AG04450 (cell line): Measurements from ENCODE around the gene GPR78. TPM values are rescaled to one million over a fixed set of nuclear protein-coding genes. Genes with fewer than 3 reads are reported as not detected.

Source experiments
- CTCF ChIA-PET: fragments of 300-600, 350-600 bp; formaldehyde crosslinking; extraction: SDS; loops from one replicate; lab custom pipeline; 2022; ENCODE audit warnings: antibody characterized with exemption, inconsistent platforms; lab: Charles Lee
- POLR2A ChIA-PET: fragments of 350-600 bp; formaldehyde crosslinking; extraction: SDS; loops from one replicate; lab custom pipeline; 2021; ENCODE audit warnings: antibody characterized with exemption, inconsistent platforms; lab: Yijun Ruan, JAX
- DNase-seq: peaks from one replicate; pipeline ENCODE4 v3.0.0-alpha.2; 2011; ENCODE audit warnings: low read depth, low spot score
- H3K27ac ChIP-seq: one replicate; pipeline ENCODE4 v1.5.1; 2012; ENCODE audit warnings: low read depth, low read length, control low read depth
- H3K27me3 ChIP-seq: one replicate; pipeline ENCODE4 v1.6.0; 2012; ENCODE audit warnings: low read length; ENCODE audit not compliant: control insufficient read depth, insufficient read depth
- H3K4me3 ChIP-seq: 2 replicates; pipeline ENCODE4 v1.5.1; 2011; ENCODE audit warnings: mild to moderate bottlenecking, low read depth, low read length, control low read depth
- H3K9me3 ChIP-seq: 2 replicates; pipeline ENCODE4 v1.5.1; 2012; ENCODE audit warnings: low read length; ENCODE audit not compliant: control insufficient read depth, insufficient read depth
- CTCF ChIP-seq: IDR thresholded peaks from 2 replicates; pipeline ENCODE4 v1.5.1; 2011; ENCODE audit warnings: low read depth, low read length, control low read depth, inconsistent platforms
- polyA plus RNA-seq: library from polyadenylated mRNA; depleted of rRNA; stranded (reverse); fragments of >200 nt; gene quantifications from 2 replicates; pipeline ENCODE4 v1.2.3, GENCODE V29; 2011

The GPR78 gene
- polyA plus RNA-seq, 1 experiment: 0.07 TPM

- CTCF ChIA-PET: no interaction called here
- Histone ChIP-seq H3K27me3 (peaks cover 5% of the 10 kb centered on the region), H3K9me3 (no peaks in the 10 kb centered on the region; the same call in 1 of the 2 replicates), H3K27ac (no peak overlapping the region), H3K4me3 (no peak overlapping the region)
- DNase-seq: no peak
- POLR2A ChIA-PET: no interaction called here
- no peak for TF ChIP-seq CTCF
Measured at GRCh38 chr4:8601086-8601485, 20.9 kb downstream of the GPR78 start.

GRCh38 chr4:8601556-8601955 lies 21.4 kb downstream of the GPR78 start:
- Histone ChIP-seq H3K9me3 (no peaks in the 10 kb centered on the region; the same call in 1 of the 2 replicates), H3K27me3 (peaks cover 2% of the 10 kb centered on the region), H3K27ac (no peak overlapping the region), H3K4me3 (no peak overlapping the region)
- no peak for DNase-seq
- no peak for TF ChIP-seq CTCF
- ChIA-PET CTCF (no interaction called here), POLR2A (no interaction called here)

- H3K4me3 ChIP-seq: no peak overlapping the region
- H3K27me3 ChIP-seq: peaks cover 2% of the 10 kb centered on the region
- ChIA-PET CTCF (interaction anchor here (0.8 kb wide), 1 partner anchor 134 kb away, joined by 3 read pairs; no protein-coding TSS in a partner anchor), POLR2A (no interaction called here)
- TF ChIP-seq CTCF: no peak
- no peak for DNase-seq
- no peak overlapping the region for H3K27ac ChIP-seq
- H3K9me3 ChIP-seq: no peaks in the 10 kb centered on the region; the same call in 1 of the 2 replicates
Measured at GRCh38 chr4:8602686-8603430, 22.7 kb downstream of the GPR78 start.

GRCh38 chr4:8603931-8604330 lies 23.7 kb downstream of the GPR78 start:
- POLR2A ChIA-PET: no interaction called here
- H3K4me3 ChIP-seq: no peak overlapping the region
- TF ChIP-seq CTCF: no peak
- no peaks in the 10 kb centered on the region; the same call in 1 of the 2 replicates for H3K9me3 ChIP-seq
- DNase-seq: no peak
- CTCF ChIA-PET: no interaction called here
- H3K27me3 ChIP-seq: no peaks in the 10 kb centered on the region
- no peak overlapping the region for H3K27ac ChIP-seq

GRCh38 chr4:8605289-8605688 lies 25.1 kb downstream of the GPR78 start:
- ChIA-PET POLR2A (no interaction called here), CTCF (no interaction called here)

More at GRCh38 chr4:8605289-8605688, 25.1 kb downstream of the GPR78 start:
- Histone ChIP-seq H3K27ac (no peak overlapping the region), H3K9me3 (no peaks in the 10 kb centered on the region; the same call in 1 of the 2 replicates), H3K27me3 (peaks cover 5% of the 10 kb centered on the region), H3K4me3 (no peak overlapping the region)
- no peak for TF ChIP-seq CTCF
- no peak for DNase-seq
